IPS-15b (cell line): ENCODE results near the gene ZNF772.
"Not testable (repeated sequence)": the region's sequence is repeated elsewhere in the genome, so short reads cannot be mapped to it uniquely, and the experiment has no call there.

ENCODE experiments used
- H3K27me3 ChIP-seq: one replicate; pipeline ENCODE4 v1.6.1; 2013; ENCODE audit warnings: low read length; ENCODE audit not compliant: control insufficient read depth, insufficient read depth
- H3K36me3 ChIP-seq: one replicate; pipeline ENCODE4 v1.6.1; 2013; ENCODE audit warnings: low read length; ENCODE audit not compliant: control insufficient read depth, insufficient read depth
- H3K4me1 ChIP-seq: one replicate; pipeline ENCODE4 v1.6.1; 2013; ENCODE audit warnings: mild to moderate bottlenecking, low read length; ENCODE audit not compliant: control insufficient read depth, insufficient read depth
- H3K4me3 ChIP-seq: one replicate; pipeline ENCODE4 v1.5.1; 2013; ENCODE audit warnings: low read depth, low read length
- H3K9ac ChIP-seq: one replicate; pipeline ENCODE4 v1.6.1; 2013; ENCODE audit warnings: low read depth, mild to moderate bottlenecking, low read length
- H3K9me3 ChIP-seq: one replicate; pipeline ENCODE4 v1.6.1; 2013; ENCODE audit warnings: mild to moderate bottlenecking, low read length; ENCODE audit not compliant: control insufficient read depth, insufficient read depth

ZNF772 gene

DNA sequence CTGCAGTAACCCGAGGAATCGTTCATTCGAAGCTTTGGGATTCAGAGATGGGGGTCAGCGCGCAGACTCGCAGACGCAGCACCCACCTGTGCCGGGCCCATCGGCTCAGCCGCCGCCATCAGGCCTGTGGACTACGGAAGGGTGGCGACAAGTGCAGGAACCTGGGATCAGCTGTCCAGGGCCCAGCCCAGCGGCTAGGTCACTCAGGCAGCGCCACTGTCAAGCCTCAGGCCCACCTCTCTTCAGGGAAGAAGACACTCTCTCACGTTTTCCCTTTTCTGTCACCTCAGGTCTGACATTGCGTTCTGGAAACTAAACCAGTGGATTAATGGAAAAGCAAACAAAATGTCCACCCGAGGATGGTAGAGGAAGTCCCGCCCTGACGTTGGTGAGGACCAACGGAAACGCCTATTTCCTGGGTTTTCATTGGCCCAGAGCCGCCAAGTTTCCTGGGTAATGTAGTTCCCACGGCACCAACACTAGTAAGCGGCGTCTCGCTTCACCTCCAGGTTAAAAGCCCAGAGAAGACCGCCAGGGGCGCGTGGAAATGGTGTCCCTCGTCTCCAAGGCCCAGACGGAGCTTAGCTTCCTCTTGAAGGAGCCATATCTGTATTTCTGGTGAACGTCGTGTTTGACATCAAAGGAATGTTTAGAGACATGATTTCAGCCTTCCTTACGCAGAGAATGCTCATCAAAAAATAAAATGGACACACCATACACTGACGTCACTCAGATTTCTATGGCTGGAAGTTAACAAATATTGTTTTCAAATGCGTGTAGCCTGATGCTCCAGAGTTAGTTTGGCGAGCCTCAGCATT lies at the start of gene ZNF772:
ZNF772 (minus strand) TSS at position 376 of the 818 bp plus-strand sequence; CDS start at position 119, 257 bp downstream.
- peak within 1 kb of the TSS; percentile 84 for H3K9ac ChIP-seq
- H3K4me3 ChIP-seq: peak within 1 kb of the TSS; percentile 88
- H3K4me1 ChIP-seq: peaks cover 5% of the 10 kb centered on the region
- peaks cover 8% of the 10 kb centered on the region for H3K27me3 ChIP-seq
- H3K9me3 ChIP-seq: peaks cover 31% of the 10 kb centered on the region
- peaks cover 30% of the 10 kb centered on the region for H3K36me3 ChIP-seq

DNA sequence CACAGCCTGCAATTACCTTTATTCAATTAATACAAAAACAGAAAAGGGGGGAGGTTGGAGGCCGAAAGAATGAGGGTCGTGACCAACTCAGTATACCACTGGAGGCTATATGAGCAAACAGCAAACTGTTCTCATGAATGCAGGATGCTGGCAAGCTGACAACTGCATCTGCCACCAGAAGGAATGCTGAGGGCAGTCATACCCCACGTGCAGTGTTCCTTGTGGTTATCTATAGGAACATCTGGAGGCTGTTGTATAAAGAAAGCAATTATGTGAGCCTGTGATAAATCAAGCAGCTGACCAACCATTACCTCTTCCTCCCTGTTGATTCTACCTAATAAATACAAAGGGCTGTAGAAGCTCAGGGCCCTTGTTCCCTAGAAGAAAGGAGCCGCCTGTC lies 40.7 kb upstream of the ZNF772 start:
- H3K4me3 ChIP-seq, H3K36me3 ChIP-seq, H3K9me3 ChIP-seq, H3K4me1 ChIP-seq, H3K27me3 ChIP-seq, H3K9ac ChIP-seq: not testable (repeated sequence)

DNA sequence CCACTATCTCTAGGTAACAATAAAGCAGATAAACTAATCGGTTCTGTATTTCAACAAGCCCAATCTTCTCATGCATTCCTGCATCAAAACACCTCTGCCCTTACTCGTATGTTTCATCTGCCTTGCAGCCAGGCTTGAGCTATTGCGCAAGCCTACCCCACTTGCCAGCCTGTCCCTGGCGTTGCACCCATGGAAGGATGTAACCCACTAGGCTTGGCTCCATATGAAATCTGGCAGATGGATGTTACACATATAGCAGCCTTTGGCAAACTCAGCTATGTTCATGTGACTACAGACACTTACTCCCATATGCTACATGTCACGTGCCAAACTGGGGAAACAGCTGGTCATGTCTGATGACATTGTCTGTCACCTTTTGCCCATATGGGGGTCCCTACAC lies 37.9 kb upstream of the ZNF772 start:
- Histone ChIP-seq H3K4me3 (no peak overlapping the region), H3K36me3 (no peaks in the 10 kb centered on the region), H3K9me3 (peaks cover 8% of the 10 kb centered on the region)

DNA sequence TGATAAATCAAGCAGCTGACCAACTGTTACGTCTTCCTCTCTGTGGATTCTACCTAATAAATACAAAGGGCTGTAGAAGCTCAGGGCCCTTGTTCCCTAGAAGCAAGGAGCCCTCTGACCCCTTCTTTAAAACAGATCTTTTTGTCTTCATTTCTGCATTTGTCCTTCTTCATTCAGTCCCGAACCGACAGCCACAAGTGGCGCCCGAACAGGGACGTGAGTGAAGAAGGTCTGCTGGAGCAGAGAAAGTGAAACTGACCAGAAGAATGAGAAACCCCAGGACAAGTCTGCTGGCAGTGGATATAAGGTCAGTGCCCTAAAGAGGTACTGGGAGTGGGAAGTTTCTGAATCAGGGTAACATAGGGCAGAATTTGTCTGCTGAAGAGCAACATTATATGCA lies 35.5 kb upstream of the ZNF772 start:
- no peaks in the 10 kb centered on the region for H3K27me3 ChIP-seq
- no peak overlapping the region for H3K9ac ChIP-seq
- H3K4me1 ChIP-seq: no peaks in the 10 kb centered on the region
- H3K9me3 ChIP-seq: peaks cover 8% of the 10 kb centered on the region
- H3K4me3 ChIP-seq: no peak overlapping the region
- H3K36me3 ChIP-seq: no peaks in the 10 kb centered on the region

More for the DNA sequence above, 37.9 kb upstream of the ZNF772 start:
- no peak overlapping the region for H3K9ac ChIP-seq
- H3K4me1 ChIP-seq: no peaks in the 10 kb centered on the region
- H3K27me3 ChIP-seq: no peaks in the 10 kb centered on the region

DNA sequence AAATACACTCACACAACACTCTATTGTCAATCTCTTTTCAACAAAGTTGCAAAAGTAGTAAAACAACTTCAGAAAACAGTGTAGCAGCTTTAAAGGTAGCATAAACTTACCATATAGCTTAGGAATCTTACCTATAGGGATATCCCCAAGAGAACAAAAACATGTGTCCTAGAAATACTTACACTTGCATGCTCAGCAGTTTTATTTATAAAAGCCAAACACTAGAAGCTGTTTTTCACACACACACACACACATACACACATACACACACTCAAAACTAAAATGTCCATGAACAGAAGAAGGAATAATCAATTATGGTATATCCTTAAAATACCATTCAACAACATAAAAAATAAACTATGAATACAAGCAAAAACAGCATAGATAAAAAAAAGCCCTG lies 34.1 kb upstream of the ZNF772 start:
- Histone ChIP-seq H3K9me3 (peaks cover 8% of the 10 kb centered on the region), H3K9ac (no peak overlapping the region), H3K36me3 (peaks cover 9% of the 10 kb centered on the region), H3K27me3 (no peaks in the 10 kb centered on the region), H3K4me1 (no peaks in the 10 kb centered on the region), H3K4me3 (no peak overlapping the region)

DNA sequence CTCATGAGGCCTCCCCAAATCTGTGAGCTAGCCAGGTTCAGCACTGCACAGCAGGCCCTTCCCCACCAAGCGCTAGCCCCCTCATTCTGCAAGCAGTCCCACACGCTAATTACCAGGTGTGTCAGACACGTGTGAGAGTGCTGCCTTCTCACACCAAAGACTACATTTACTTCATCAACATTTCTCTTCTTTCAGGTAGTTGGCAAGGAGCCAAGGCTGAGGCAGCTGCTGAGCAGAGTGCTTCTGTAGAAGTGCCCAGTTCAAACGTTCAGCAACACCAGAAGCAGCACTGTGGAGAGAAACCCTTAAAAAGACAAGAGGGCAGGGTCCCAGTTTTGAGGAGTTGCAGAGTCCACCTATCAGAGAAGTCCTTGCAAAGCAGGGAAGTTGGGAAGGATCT lies 28.8 kb upstream of the ZNF772 start:
- Histone ChIP-seq H3K36me3 (peaks cover 21% of the 10 kb centered on the region), H3K9ac (no peak overlapping the region), H3K27me3 (no peaks in the 10 kb centered on the region), H3K4me3 (no peak overlapping the region), H3K4me1 (no peaks in the 10 kb centered on the region), H3K9me3 (no peaks in the 10 kb centered on the region)

DNA sequence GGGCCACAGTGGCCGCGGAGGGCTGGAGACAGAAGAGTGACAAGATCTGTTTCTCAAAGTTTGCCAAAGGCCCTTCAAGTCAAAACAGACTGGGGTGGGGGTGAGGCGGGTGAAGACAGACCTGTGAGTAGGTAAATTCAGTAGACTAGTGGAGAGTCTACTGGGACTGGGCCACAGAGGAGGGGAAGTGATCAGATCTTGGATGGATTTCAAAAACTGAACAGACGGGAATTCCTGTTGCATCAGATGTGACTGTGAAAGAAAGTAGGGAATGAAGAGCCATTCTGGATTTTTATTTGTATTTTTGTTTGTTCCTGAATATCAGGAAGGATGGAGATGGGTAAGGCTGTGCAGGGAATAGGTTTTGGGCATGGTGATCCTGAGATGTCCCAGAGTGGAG lies 23.0 kb upstream of the ZNF772 start:
- not testable (repeated sequence) for H3K4me1 ChIP-seq, H3K9ac ChIP-seq
- peak overlapping the region; percentile 53 for H3K4me3 ChIP-seq

DNA sequence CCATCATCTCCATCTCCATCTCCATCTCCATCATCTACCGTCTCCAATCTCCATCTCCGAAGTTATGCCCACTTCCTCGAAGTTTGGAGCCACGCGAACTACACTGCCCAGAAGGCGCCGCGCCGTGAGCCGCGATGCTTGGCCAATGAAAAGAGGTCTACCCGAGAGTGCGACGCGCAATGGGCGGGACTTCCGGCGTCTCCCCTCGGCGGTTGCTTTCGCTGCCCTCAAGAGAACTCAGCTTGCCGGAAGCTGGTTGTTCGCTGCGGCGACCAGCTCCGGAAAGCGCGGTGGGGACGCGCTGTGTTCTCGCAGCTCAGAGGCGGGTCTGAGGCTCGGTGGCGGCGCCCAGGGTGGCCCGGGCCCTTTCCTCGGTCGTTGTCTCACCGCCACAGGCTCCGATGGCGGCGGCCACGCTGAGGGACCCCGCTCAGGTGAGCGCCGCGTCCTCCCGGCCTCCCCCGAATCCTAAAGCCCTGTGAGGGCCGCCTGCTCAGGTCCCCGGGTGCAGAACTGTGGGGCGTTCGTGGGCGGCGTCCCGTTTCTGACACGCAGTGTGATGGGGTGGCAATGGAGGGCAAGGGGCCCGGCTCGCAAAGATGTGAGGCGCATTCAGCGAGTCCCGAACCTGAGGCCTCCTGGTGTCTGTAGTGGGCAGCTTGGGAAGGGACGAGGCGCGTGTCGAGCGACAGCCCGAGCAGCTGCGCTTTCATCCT lies 22.5 kb upstream of the ZNF772 start, which contains the start of gene ZNF773:
ZNF773 (plus strand) TSS at position 259 of the 716 bp plus-strand sequence; CDS start at position 402, 143 bp downstream.
- H3K9me3 ChIP-seq, H3K36me3 ChIP-seq, H3K4me1 ChIP-seq, H3K27me3 ChIP-seq: not testable (repeated sequence)
- Histone ChIP-seq H3K4me3 (peak within 1 kb of the TSS; percentile 74), H3K9ac (peak within 1 kb of the TSS; percentile 73)

More for the DNA sequence above, 23.0 kb upstream of the ZNF772 start:
- not testable (repeated sequence) for H3K36me3 ChIP-seq, H3K27me3 ChIP-seq, H3K9me3 ChIP-seq

DNA sequence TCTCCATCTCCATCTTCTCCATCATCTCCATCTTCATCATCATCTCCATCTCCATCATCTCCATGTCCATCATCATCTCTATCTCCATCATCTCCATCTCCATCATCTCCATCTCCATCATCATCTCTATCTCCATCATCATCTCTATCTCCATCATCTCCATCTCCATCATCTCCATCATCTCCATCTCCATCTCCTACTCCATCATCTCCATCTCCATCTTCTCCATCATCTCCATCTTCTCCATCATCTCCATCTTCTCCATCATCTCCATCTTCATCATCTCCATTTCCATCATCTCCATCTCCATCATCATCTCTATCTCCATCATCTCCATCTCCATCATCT lies 21.9 kb upstream of the ZNF772 start:
- not testable (repeated sequence) for H3K9ac ChIP-seq, H3K36me3 ChIP-seq, H3K27me3 ChIP-seq, H3K4me1 ChIP-seq, H3K9me3 ChIP-seq
- H3K4me3 ChIP-seq: peak overlapping the region; percentile 74

DNA sequence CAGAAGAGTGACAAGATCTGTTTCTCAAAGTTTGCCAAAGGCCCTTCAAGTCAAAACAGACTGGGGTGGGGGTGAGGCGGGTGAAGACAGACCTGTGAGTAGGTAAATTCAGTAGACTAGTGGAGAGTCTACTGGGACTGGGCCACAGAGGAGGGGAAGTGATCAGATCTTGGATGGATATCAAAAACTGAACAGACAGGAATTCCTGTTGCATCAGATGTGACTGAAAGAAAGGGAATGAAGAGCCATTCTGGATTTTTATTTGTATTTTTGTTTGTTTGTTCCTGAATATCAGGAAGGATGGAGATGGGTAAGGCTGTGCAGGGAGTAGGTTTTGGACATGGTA lies 10.9 kb upstream of the ZNF772 start:
- not testable (repeated sequence) for H3K36me3 ChIP-seq, H3K27me3 ChIP-seq, H3K9ac ChIP-seq, H3K9me3 ChIP-seq, H3K4me1 ChIP-seq
- peak overlapping the region; percentile 49 for H3K4me3 ChIP-seq

DNA sequence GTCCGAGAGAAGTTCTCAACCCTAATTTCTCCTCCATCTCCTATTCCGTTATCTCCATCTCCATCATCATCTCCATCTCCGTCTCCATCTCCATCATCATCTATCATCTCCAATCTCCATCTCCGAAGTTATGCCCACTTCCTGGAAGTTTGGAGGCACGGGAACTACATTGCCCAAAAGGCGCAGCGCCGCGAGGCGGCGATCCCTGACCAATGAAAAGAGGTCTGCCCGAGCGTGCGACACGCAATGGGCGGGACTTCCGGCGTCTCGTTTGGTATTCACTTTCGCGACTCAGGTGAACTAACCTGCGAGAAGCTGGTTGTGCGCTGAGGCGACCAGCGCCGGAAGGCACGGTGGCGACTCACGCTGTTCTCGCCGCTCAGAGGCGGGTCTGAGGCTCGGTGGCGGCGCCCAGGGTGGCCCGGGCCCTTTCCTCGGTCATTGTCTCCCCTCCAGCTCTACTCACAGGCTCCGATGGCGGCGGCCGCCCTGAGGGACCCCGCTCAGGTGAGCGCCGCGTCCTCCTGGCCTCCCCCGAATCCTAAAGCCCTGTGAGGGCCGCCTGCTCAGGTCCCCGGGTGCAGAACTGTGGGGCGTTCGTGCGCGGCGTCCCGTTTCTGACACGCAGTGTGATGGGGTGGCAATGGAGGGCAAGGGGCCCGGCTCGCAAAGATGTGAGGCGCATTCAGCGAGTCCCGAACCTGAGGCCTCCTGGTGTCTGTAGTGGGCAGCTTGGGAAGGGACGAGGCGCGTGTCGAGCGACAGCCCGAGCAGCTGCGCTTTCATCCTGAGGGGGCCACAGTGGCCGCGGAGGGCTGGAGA lies 10.3 kb upstream of the ZNF772 start, which contains the start of gene ZNF419:
ZNF419 (plus strand) TSS at position 274 of the 822 bp plus-strand sequence; CDS start at position 475, 201 bp downstream.
- peak within 1 kb of the TSS; percentile 81 for H3K9ac ChIP-seq
- not testable (repeated sequence) for H3K4me1 ChIP-seq, H3K27me3 ChIP-seq, H3K36me3 ChIP-seq, H3K9me3 ChIP-seq
- H3K4me3 ChIP-seq: peak within 1 kb of the TSS; percentile 75
